ENCODE measurements around the gene SH3GLB2.
A peak's percentile ranks its signal among the peaks of the same experiment; 100 is the strongest.

The SH3GLB2 gene

GRCh38 chr9:128998462-128998861 is 29.7 kb downstream of the SH3GLB2 start:
- Histone ChIP-seq H3K4me2 (ENCODE audit: low read depth, low read length, poor library complexity, severe bottlenecking) (no peak overlapping the region), H3K36me3 (ENCODE audit: insufficient read depth, low read length) (peaks cover 73% of the 10 kb centered on the region; the same call in 1 of the 2 replicates), H4K20me1 (ENCODE audit: insufficient read depth, low read length, poor library complexity, severe bottlenecking) (no peaks in the 10 kb centered on the region)

GRCh38 chr9:128995791-128996190 is 32.3 kb downstream of the SH3GLB2 start:
- Histone ChIP-seq H3K4me3 (ENCODE audit: low read length, poor library complexity, severe bottlenecking) (no peak overlapping the region), H4K20me1 (ENCODE audit: insufficient read depth, low read length, poor library complexity, severe bottlenecking) (no peaks in the 10 kb centered on the region), H3K9ac (ENCODE audit: low read depth, low read length, poor library complexity, severe bottlenecking) (no peak overlapping the region), H3K36me3 (ENCODE audit: insufficient read depth, low read length) (peaks cover 58% of the 10 kb centered on the region; the same call in 1 of the 2 replicates), H3K9me3 (ENCODE audit: insufficient read depth, low read depth, low read length) (no peaks in the 10 kb centered on the region), H3F3A (ENCODE audit: low read depth) (no peaks in the 10 kb centered on the region), H3K79me2 (ENCODE audit: insufficient read depth, low read length) (no peaks in the 10 kb centered on the region), H3K4me1 (ENCODE audit: insufficient read depth, low read length, poor library complexity, severe bottlenecking) (no peaks in the 10 kb centered on the region), H2AFZ (ENCODE audit: low read length) (no peak overlapping the region), H3K9me2 (replicated peaks; ENCODE audit: low read depth, low read length) (no peaks in the 10 kb centered on the region), H3K4me2 (ENCODE audit: low read depth, low read length, poor library complexity, severe bottlenecking) (no peak overlapping the region), H3K27me3 (ENCODE audit: insufficient read depth, low read length, poor library complexity, severe bottlenecking) (no peaks in the 10 kb centered on the region)
- no peak for TF ChIP-seq EZH2phosphoT487 (IDR thresholded peaks at IDR 0.05; ENCODE audit: borderline replicate concordance)
- TF ChIP-seq, protein P1, sequence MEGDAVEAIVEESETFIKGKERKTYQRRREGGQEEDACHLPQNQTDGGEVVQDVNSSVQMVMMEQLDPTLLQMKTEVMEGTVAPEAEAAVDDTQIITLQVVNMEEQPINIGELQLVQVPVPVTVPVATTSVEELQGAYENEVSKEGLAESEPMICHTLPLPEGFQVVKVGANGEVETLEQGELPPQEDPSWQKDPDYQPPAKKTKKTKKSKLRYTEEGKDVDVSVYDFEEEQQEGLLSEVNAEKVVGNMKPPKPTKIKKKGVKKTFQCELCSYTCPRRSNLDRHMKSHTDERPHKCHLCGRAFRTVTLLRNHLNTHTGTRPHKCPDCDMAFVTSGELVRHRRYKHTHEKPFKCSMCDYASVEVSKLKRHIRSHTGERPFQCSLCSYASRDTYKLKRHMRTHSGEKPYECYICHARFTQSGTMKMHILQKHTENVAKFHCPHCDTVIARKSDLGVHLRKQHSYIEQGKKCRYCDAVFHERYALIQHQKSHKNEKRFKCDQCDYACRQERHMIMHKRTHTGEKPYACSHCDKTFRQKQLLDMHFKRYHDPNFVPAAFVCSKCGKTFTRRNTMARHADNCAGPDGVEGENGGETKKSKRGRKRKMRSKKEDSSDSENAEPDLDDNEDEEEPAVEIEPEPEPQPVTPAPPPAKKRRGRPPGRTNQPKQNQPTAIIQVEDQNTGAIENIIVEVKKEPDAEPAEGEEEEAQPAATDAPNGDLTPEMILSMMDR (conservative IDR thresholded peaks at IDR 0.05; ENCODE audit: low read length): no peak

More at GRCh38 chr9:128998462-128998861, 29.7 kb downstream of the SH3GLB2 start:
- no peak overlapping the region for H3K4me3 ChIP-seq (ENCODE audit: low read length, poor library complexity, severe bottlenecking)
- no peak overlapping the region for H3K9ac ChIP-seq (ENCODE audit: low read depth, low read length, poor library complexity, severe bottlenecking)
- H3F3A ChIP-seq (ENCODE audit: low read depth): no peaks in the 10 kb centered on the region
- no peaks in the 10 kb centered on the region for H3K9me2 ChIP-seq (replicated peaks; ENCODE audit: low read depth, low read length)
- TF ChIP-seq, protein P1 (conservative IDR thresholded peaks at IDR 0.05; ENCODE audit: low read length): no peak
- no peak for TF ChIP-seq EZH2phosphoT487 (IDR thresholded peaks at IDR 0.05; ENCODE audit: borderline replicate concordance)
- no peaks in the 10 kb centered on the region for H3K79me2 ChIP-seq (ENCODE audit: insufficient read depth, low read length)
- H3K4me1 ChIP-seq (ENCODE audit: insufficient read depth, low read length, poor library complexity, severe bottlenecking): no peaks in the 10 kb centered on the region
- no peaks in the 10 kb centered on the region for H3K9me3 ChIP-seq (ENCODE audit: insufficient read depth, low read depth, low read length)
- H3K27me3 ChIP-seq (ENCODE audit: insufficient read depth, low read length, poor library complexity, severe bottlenecking): no peaks in the 10 kb centered on the region
- no peak overlapping the region for H2AFZ ChIP-seq (ENCODE audit: low read length)

- Histone ChIP-seq H3K36me3 (ENCODE audit: insufficient read depth, low read length) (peaks cover 54% of the 10 kb centered on the region; the same call in 1 of the 2 replicates), H3K9me2 (replicated peaks; ENCODE audit: low read depth, low read length) (no peaks in the 10 kb centered on the region), H3K9ac (ENCODE audit: low read depth, low read length, poor library complexity, severe bottlenecking) (no peak overlapping the region), H3K4me3 (ENCODE audit: low read length, poor library complexity, severe bottlenecking) (no peak overlapping the region), H3K79me2 (ENCODE audit: insufficient read depth, low read length) (no peaks in the 10 kb centered on the region), H4K20me1 (ENCODE audit: insufficient read depth, low read length, poor library complexity, severe bottlenecking) (no peaks in the 10 kb centered on the region), H3K9me3 (ENCODE audit: insufficient read depth, low read depth, low read length) (no peaks in the 10 kb centered on the region), H3K4me2 (ENCODE audit: low read depth, low read length, poor library complexity, severe bottlenecking) (no peak overlapping the region), H3F3A (ENCODE audit: low read depth) (no peaks in the 10 kb centered on the region), H3K4me1 (ENCODE audit: insufficient read depth, low read length, poor library complexity, severe bottlenecking) (no peaks in the 10 kb centered on the region), H3K27me3 (ENCODE audit: insufficient read depth, low read length, poor library complexity, severe bottlenecking) (no peaks in the 10 kb centered on the region), H2AFZ (ENCODE audit: low read length) (no peak overlapping the region)
- no peak for TF ChIP-seq EZH2phosphoT487 (IDR thresholded peaks at IDR 0.05; ENCODE audit: borderline replicate concordance)
- TF ChIP-seq, protein P1 (conservative IDR thresholded peaks at IDR 0.05; ENCODE audit: low read length): peak; percentile 24; the same call in 1 of the 2 replicates
Observed at GRCh38 chr9:128992995-128993394, 35.1 kb downstream of the SH3GLB2 start.
